ENCODE data around the gene CTSZ.
A peak's percentile ranks its signal among the peaks of the same experiment; 100 is the strongest.
"Not testable (repeated sequence)": the region's sequence is repeated elsewhere in the genome, so short reads cannot be mapped to it uniquely, and the experiment has no call there.

The CTSZ gene

DNA sequence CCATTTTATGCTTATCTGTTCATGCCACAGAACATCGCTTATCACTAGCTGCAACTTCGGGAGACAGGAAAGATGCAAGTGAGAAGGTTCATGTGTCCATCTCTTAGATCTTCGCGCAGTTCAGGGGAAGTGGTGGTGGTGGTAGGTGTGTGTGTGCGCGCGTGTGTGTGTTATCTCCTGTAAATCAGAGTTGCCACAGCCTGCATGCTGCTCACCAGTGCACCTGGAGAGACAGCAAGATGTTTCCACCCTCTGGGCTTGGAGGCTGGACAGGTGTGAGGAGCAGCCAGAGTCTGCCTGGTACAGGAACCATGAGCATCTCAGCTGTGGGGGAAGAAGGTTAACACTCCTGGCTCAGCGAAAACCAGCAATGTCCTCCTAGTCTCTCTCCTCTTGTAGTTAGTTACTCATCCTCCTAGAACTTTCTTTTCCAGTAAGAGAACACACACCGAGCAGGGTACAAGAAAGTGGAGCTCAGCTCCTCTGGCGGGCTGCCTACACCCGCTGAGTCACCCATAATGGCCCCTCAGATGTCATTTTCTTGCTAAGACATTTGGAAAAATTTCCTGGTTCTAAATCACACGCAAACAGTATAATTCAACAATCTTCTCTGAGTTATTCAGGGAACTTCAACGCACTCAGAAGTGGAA is 7.0 kb upstream of the CTSZ start:
- Histone ChIP-seq H3K27me3 (ENCODE audit: insufficient read depth, low read length, poor library complexity) (no peaks in the 10 kb centered on the region), H3K27ac (ENCODE audit: low read length) (no peak overlapping the region), H3K4me2 (ENCODE audit: insufficient read depth, low read length) (no peak overlapping the region), H3K79me2 (ENCODE audit: insufficient read depth, low read length) (no peaks in the 10 kb centered on the region), H3K36me3 (ENCODE audit: insufficient read depth, low read length) (no peaks in the 10 kb centered on the region), H3K4me1 (ENCODE audit: insufficient read depth, low read length) (no peaks in the 10 kb centered on the region), H3K9ac (ENCODE audit: low read depth, low read length) (no peak overlapping the region), H3K4me3 (ENCODE audit: low read depth in 1 of 2, low read length in 2 of 2) (no peak overlapping the region), H2AFZ (ENCODE audit: low read depth, low read length) (no peak overlapping the region), H4K20me1 (ENCODE audit: insufficient read depth, low read length) (peaks cover 14% of the 10 kb centered on the region), H3K9me3 (ENCODE audit: insufficient read depth, low read length, severe bottlenecking) (no peaks in the 10 kb centered on the region)
- no peak for TF ChIP-seq EZH2 (IDR thresholded peaks at IDR 0.05; ENCODE audit: borderline replicate concordance, low read depth, low read length, severe bottlenecking)
- TF ChIP-seq, protein P1, sequence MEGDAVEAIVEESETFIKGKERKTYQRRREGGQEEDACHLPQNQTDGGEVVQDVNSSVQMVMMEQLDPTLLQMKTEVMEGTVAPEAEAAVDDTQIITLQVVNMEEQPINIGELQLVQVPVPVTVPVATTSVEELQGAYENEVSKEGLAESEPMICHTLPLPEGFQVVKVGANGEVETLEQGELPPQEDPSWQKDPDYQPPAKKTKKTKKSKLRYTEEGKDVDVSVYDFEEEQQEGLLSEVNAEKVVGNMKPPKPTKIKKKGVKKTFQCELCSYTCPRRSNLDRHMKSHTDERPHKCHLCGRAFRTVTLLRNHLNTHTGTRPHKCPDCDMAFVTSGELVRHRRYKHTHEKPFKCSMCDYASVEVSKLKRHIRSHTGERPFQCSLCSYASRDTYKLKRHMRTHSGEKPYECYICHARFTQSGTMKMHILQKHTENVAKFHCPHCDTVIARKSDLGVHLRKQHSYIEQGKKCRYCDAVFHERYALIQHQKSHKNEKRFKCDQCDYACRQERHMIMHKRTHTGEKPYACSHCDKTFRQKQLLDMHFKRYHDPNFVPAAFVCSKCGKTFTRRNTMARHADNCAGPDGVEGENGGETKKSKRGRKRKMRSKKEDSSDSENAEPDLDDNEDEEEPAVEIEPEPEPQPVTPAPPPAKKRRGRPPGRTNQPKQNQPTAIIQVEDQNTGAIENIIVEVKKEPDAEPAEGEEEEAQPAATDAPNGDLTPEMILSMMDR (IDR thresholded peaks at IDR 0.05; ENCODE audit: borderline replicate concordance, extremely low read depth, low read length, poor library complexity, severe bottlenecking): no peak
- DNase-seq: peak; percentile 40
- peak; percentile 43; the same call in 2 of the 3 replicates for ATAC-seq (ENCODE audit: insufficient read depth, low read depth)

DNA sequence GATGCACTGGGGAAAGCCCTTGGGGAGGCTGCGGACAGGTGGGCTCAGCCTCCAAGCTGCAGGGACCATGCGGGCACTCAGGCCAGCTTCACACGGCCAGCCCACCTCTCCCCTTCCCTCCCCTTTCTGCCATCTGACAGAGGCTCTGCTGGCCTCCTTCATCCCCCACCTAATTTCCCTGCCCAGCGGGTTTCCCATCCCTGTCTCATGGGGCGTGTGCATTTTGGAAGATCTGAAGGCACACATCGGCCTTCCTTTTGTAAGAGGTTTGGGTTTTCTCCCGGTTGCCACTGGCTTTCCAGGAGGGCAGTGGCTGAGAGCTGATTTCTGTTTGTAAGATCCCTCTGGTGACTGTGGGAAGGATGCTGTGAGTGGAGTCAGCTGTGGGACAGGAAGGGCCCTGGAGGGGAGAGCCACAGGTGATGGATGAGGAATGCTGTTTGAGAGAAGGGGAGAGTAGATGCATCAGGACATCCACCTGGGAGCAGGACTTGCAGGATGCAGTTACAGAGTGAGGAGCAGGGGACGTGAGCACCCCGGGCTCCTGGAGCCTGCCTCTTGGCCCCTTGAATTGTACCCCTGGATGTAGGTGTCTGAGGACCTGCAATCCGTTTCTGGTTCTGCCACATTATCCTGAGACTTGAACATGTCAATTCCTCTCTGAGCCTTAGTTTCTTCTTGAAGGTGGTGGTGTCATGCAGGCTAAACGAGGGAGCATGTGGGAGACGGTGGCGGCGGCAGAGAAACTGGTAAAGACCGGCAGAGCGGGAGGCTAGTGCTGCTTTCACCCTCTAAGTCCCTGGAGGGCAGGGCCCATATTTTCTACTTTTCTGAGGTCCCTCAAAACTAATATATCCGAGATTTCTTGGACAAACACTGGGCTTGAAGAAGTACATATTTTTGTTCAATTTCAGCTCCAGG is 6.2 kb upstream of the CTSZ start:
- Histone ChIP-seq H3K4me1 (ENCODE audit: insufficient read depth, low read length) (no peaks in the 10 kb centered on the region), H3K9me3 (ENCODE audit: insufficient read depth, low read length, severe bottlenecking) (no peaks in the 10 kb centered on the region), H3K4me2 (ENCODE audit: insufficient read depth, low read length) (no peak overlapping the region), H3K27ac (ENCODE audit: low read length) (no peak overlapping the region), H3K9ac (ENCODE audit: low read depth, low read length) (no peak overlapping the region), H2AFZ (ENCODE audit: low read depth, low read length) (no peak overlapping the region), H3K79me2 (ENCODE audit: insufficient read depth, low read length) (no peaks in the 10 kb centered on the region), H4K20me1 (ENCODE audit: insufficient read depth, low read length) (peaks cover 10% of the 10 kb centered on the region; the same call in 1 of the 2 replicates), H3K27me3 (ENCODE audit: insufficient read depth, low read length, poor library complexity) (no peaks in the 10 kb centered on the region), H3K36me3 (ENCODE audit: insufficient read depth, low read length) (no peaks in the 10 kb centered on the region), H3K4me3 (ENCODE audit: low read depth in 1 of 2, low read length in 2 of 2) (no peak overlapping the region)
- ATAC-seq (ENCODE audit: insufficient read depth, low read depth): no peak
- TF ChIP-seq EZH2 (IDR thresholded peaks at IDR 0.05; ENCODE audit: borderline replicate concordance, low read depth, low read length, severe bottlenecking): no peak
- TF ChIP-seq, protein P1 (IDR thresholded peaks at IDR 0.05; ENCODE audit: borderline replicate concordance, extremely low read depth, low read length, poor library complexity, severe bottlenecking): no peak
- no peak for DNase-seq

DNA sequence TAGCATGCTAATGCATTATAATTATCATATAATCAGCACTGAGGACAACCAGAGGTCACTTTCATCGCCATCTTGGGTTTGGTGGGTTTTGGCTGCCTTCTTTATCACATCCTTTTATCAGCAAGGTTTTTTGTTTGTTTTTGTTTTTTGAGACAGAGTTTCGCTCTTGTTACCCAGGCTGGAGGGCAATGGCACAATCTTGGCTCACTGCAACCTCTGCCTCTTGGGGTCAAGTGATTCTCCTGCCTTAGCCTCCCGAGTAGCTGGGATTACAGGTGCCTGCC is 4.8 kb upstream of the CTSZ start:
- not testable (repeated sequence) for H3K4me2 ChIP-seq (ENCODE audit: insufficient read depth, low read length); H3K4me1 ChIP-seq (ENCODE audit: insufficient read depth, low read length)

More for the DNA sequence above, 4.8 kb upstream of the CTSZ start:
- H3K27me3 ChIP-seq (ENCODE audit: insufficient read depth, low read length, poor library complexity); H3K4me3 ChIP-seq (ENCODE audit: low read depth in 1 of 2, low read length in 2 of 2); DNase-seq; H2AFZ ChIP-seq (ENCODE audit: low read depth, low read length); H3K9me3 ChIP-seq (ENCODE audit: insufficient read depth, low read length, severe bottlenecking); H4K20me1 ChIP-seq (ENCODE audit: insufficient read depth, low read length); H3K9ac ChIP-seq (ENCODE audit: low read depth, low read length); H3K27ac ChIP-seq (ENCODE audit: low read length); H3K79me2 ChIP-seq (ENCODE audit: insufficient read depth, low read length); H3K36me3 ChIP-seq (ENCODE audit: insufficient read depth, low read length); ATAC-seq (ENCODE audit: insufficient read depth, low read depth): not testable (repeated sequence)

Data from DND-41 (cell line).